ENCODE data around the gene ANKRD18A.
"Not testable (repeated sequence)": the region's sequence is repeated elsewhere in the genome, so short reads cannot be mapped to it uniquely, and the experiment has no call there.

DNA sequence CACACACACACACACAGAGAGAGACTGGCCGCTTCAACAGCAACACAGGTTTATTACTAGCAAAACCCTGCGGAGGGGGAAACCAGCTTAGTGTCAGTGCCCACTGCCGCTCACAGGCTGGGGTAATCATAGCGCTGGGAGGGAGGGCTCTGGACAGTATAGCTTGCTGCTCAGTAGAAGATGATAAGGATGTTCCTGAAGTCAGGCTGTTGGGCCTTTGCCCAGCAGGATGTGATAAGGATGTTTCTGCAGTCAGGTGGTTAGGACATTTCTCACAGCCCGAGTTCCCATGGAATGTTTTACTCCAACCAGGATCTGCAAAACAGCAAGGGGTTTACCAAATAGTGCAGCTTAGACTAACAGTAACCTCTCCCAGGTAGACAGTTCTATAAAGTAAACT, 79.9 kb downstream of the ANKRD18A start:
- not testable (repeated sequence) for TF ChIP-seq MAZ (CRISPR knock-in tag; conservative IDR thresholded peaks at IDR 0.05 in 1 of 2, IDR thresholded peaks at IDR 0.05 in 1 of 2); TRIM28 (IDR thresholded peaks at IDR 0.05); ZFP30 (CRISPR knock-in tag; IDR thresholded peaks at IDR 0.05; ENCODE audit: borderline replicate concordance); TCF7L2 (IDR thresholded peaks at IDR 0.05; ENCODE audit: low read depth, low read length); MECOM (CRISPR knock-in tag; IDR thresholded peaks at IDR 0.05); CREM (IDR thresholded peaks at IDR 0.05; ENCODE audit: low read depth); ZNF592 (IDR thresholded peaks at IDR 0.05); ZC3H4 (CRISPR knock-in tag; IDR thresholded peaks at IDR 0.05; ENCODE audit: borderline replicate concordance); ERF (CRISPR knock-in tag; IDR thresholded peaks at IDR 0.05); MEF2A (IDR thresholded peaks at IDR 0.05; ENCODE audit: control insufficient read depth, low read depth, low read length)

All from K562 (cell line).